Stimulated activated naive B cell treated with anti-CD40 and anti-IgM and Interleukin-4, amounts not matched to agents 10 μg/mL and 1 μg/mL and 100 μg/mL, for 72 hours (primary cell): ENCODE measurements around the gene MON1B.
"Not testable (repeated sequence)": the region's sequence is repeated elsewhere in the genome, so short reads cannot be mapped to it uniquely, and the experiment has no call there.

Source experiments
- ATAC-seq, 2 donors: fragments of 150-1000 bp; cut with Tn5 transposase; replicated peaks; 2 replicates each; pipeline ENCODE4 v1.10.0; 2021; ENCODE audit warnings: moderate library complexity in 1 of 2
- DNase-seq: peaks from one replicate; pipeline ENCODE4 v3.0.0; 2021
- H3K27ac Mint-ChIP-seq: one replicate; pipeline ENCODE4 v1.8.0; 2022; ENCODE audit warnings: mild to moderate bottlenecking, mixed read lengths
- H3K27me3 Mint-ChIP-seq, 2 donors: one replicate each; pipeline ENCODE4 v1.8.0; 2022; ENCODE audit warnings: mixed read lengths in 2 of 2
- H3K36me3 Mint-ChIP-seq, 2 donors: one replicate each; pipeline ENCODE4 v1.8.0; 2022; ENCODE audit warnings: mixed read lengths in 2 of 2, mild to moderate bottlenecking in 1 of 2
- H3K4me1 Mint-ChIP-seq, 2 donors: one replicate each; pipeline ENCODE4 v1.8.0; 2022; ENCODE audit warnings: mixed read lengths in 2 of 2, mild to moderate bottlenecking in 1 of 2
- H3K4me3 Mint-ChIP-seq, 2 donors: one replicate each; pipeline ENCODE4 v1.8.0; 2022; ENCODE audit warnings: mild to moderate bottlenecking in 2 of 2, mixed read lengths in 2 of 2, moderate library complexity in 1 of 2
- H3K9me3 Mint-ChIP-seq, 2 donors: one replicate each; pipeline ENCODE4 v1.8.0; 2022; ENCODE audit warnings: mixed read lengths in 2 of 2, mild to moderate bottlenecking in 1 of 2

Gene MON1B

DNA sequence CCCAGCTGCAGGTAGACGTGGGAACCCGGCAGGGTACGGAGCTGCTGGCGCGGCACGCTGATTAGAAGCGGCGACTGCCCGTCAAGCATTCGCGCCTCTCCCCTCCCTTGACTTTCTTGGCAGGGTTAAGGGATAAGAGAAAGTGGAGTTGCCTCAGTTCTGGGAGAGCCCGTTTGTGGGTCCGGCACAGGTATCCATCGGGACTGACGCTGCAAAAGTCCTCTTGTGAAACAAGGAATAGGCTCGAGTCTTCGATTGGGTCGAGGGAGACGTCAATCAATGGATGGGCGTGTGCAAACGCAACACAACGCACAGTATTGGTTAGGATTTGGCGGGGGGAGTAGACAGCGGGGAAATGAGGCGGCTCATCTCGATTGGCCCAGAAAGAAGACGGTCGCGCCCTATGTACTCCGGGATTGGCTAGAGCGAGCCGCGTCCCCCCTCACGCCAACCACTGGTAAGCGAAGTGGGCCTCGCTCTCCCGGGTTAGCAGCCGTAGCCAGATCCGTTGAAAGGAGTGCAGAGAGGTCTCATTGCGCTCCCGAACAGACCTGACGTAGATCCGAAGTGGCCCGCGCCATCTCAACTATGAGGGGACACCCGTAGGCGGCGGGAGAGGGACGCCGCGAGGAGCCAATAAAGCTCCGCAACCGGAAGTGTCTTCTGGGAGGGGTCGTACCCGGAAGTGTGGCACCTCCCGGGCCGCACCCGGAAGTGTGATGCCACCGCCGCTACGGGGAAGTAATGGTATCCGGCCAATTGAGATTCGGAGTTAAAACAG, at the start of gene MON1B:
Gene MON1B, plus strand, starts transcription at position 713 of the 781 bp plus-strand sequence. CDS start 296 bp downstream, outside the sequence.
- H3K36me3 Mint-ChIP-seq = peaks cover 26 to 38% of the 10 kb centered on the region in 2 donors
- peaks cover 33 to 39% of the 10 kb centered on the region in 2 donors for H3K4me1 Mint-ChIP-seq
- peaks cover 0 to 7% of the 10 kb centered on the region in 2 donors for H3K9me3 Mint-ChIP-seq
- DNase-seq = peak; percentile 95
- H3K27me3 Mint-ChIP-seq = peaks cover under 1 to 4% of the 10 kb centered on the region in 2 donors
- ATAC-seq = peak; percentile 96
- H3K27ac Mint-ChIP-seq = peak within 1 kb of the TSS; percentile 99
- H3K4me3 Mint-ChIP-seq = peak within 1 kb of the TSS; percentile 91 to 92

DNA sequence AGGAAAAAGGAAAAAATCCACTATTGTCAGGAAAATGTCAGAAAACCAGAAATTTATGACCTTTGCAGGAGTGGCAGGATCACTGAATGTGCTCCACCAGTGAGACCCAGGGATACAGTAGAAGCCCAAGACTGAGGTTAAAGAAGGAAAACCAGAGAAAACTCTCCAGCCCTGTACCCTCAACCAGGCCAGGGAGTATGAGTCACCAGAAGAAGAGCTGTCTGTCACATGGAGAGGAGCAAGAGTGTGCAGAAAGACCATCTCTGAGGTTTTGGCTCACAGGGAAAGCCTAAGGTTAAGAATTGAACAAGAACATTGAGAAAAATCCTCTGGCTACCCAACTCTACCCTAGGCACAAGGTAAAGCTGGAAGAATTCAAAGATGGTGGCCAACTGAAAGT, 47.6 kb upstream of the MON1B start:
- Mint-ChIP-seq H3K36me3 (peaks cover 0 to 2% of the 10 kb centered on the region in 2 donors), H3K4me1 (no peaks in the 10 kb centered on the region), H3K9me3 (peaks cover 7 to 10% of the 10 kb centered on the region in 2 donors), H3K27me3 (peaks cover 12 to 38% of the 10 kb centered on the region in 2 donors), H3K4me3 (no peak overlapping the region), H3K27ac (no peak overlapping the region)
- ATAC-seq = no peak
- DNase-seq = no peak

DNA sequence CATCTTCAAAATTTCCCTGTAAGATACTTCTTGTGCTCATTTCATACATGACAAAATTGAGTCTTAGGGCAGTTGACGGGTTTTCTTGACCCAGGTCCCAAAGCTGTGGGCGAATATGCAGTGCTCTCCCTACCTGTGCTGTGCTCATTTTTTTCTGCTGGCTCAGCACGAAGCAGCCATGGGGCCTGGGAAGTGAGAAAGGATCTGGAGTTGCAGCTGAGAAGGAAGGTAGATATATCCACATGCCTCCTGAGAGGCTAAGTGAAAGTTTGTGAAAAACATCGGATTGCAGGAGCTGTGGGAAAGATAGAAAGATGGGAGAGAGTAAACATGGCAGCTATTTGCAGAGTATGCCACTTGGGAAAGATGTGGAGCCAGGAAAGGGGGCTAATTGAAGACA, 42.9 kb upstream of the MON1B start:
- Mint-ChIP-seq H3K4me3 (no peak overlapping the region), H3K9me3 (peaks cover 7 to 10% of the 10 kb centered on the region in 2 donors), H3K27me3 (peaks cover 22 to 48% of the 10 kb centered on the region in 2 donors), H3K27ac (no peak overlapping the region), H3K4me1 (no peaks in the 10 kb centered on the region), H3K36me3 (peaks cover 0 to 2% of the 10 kb centered on the region in 2 donors)
- DNase-seq (no peak), ATAC-seq (no peak)

DNA sequence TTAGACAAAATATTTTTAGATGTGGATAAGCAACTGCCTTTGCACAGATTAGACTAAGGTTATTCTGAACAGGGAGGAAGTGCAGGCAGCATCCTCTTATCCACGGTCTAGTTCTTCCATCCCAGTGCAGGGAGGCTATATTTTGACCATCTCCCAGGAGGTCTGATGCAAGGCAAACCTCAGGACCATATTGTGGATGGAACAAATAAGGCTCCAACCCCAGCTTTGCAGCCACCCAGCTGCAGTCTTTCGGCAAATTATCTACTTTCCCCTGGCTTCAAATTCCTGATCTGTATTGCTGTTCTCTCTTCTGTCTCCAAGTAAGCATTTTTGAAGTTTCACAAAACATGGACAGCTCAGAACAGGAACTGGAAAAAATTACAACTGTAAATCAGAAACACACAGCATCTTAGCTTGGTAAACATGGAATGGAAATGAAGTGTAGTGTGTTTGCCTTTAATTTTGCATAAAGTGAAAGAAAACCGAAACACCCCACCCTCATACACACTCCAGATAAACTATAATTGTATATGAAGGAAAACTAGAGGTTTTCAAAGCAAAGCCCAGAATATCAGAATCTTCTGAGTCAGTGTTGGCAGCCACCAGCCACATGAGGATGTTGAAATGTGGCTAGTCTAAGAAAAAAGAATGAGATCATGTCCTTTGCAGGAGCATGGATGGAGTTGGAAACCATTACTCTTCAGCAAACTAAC, 33.5 kb upstream of the MON1B start:
- H3K36me3 Mint-ChIP-seq = no peaks in the 10 kb centered on the region
- DNase-seq (no peak), ATAC-seq (no peak)
- no peaks in the 10 kb centered on the region for H3K9me3 Mint-ChIP-seq
- no peaks in the 10 kb centered on the region for H3K4me1 Mint-ChIP-seq
- H3K27me3 Mint-ChIP-seq = peaks cover 27 to 60% of the 10 kb centered on the region in 2 donors
- no peak overlapping the region for H3K4me3 Mint-ChIP-seq
- no peak overlapping the region for H3K27ac Mint-ChIP-seq

- peaks cover 32 to 60% of the 10 kb centered on the region in 2 donors for H3K27me3 Mint-ChIP-seq
- H3K9me3 Mint-ChIP-seq = no peaks in the 10 kb centered on the region
- no peak for DNase-seq
- H3K4me3 Mint-ChIP-seq = no peak overlapping the region
- H3K4me1 Mint-ChIP-seq = no peaks in the 10 kb centered on the region
- no peaks in the 10 kb centered on the region for H3K36me3 Mint-ChIP-seq
- no peak overlapping the region for H3K27ac Mint-ChIP-seq
- ATAC-seq = no peak
Measured at GRCh38 chr16:77158293-77158692, 32.7 kb upstream of the MON1B start.

GRCh38 chr16:77165006-77165405, 26.0 kb upstream of the MON1B start:
- H3K4me3 Mint-ChIP-seq = no peak overlapping the region
- ATAC-seq = no peak
- no peaks in the 10 kb centered on the region for H3K4me1 Mint-ChIP-seq
- no peak for DNase-seq
- no peaks in the 10 kb centered on the region for H3K36me3 Mint-ChIP-seq
- H3K9me3 Mint-ChIP-seq = no peaks in the 10 kb centered on the region
- H3K27ac Mint-ChIP-seq = no peak overlapping the region
- peaks cover 38 to 51% of the 10 kb centered on the region in 2 donors for H3K27me3 Mint-ChIP-seq

- H3K4me3 Mint-ChIP-seq, H3K27ac Mint-ChIP-seq, ATAC-seq, H3K36me3 Mint-ChIP-seq, H3K9me3 Mint-ChIP-seq, H3K4me1 Mint-ChIP-seq, DNase-seq: not testable (repeated sequence)
- peaks cover 39 to 51% of the 10 kb centered on the region in 2 donors for H3K27me3 Mint-ChIP-seq
Measured at GRCh38 chr16:77165536-77166236, 25.3 kb upstream of the MON1B start.

GRCh38 chr16:77166726-77167125, 24.3 kb upstream of the MON1B start:
- DNase-seq = no peak
- no peak overlapping the region for H3K4me3 Mint-ChIP-seq
- no peaks in the 10 kb centered on the region for H3K4me1 Mint-ChIP-seq
- no peak for ATAC-seq
- H3K27me3 Mint-ChIP-seq = peaks cover 42 to 52% of the 10 kb centered on the region in 2 donors
- no peak overlapping the region for H3K27ac Mint-ChIP-seq
- no peaks in the 10 kb centered on the region for H3K36me3 Mint-ChIP-seq
- no peaks in the 10 kb centered on the region for H3K9me3 Mint-ChIP-seq

DNA sequence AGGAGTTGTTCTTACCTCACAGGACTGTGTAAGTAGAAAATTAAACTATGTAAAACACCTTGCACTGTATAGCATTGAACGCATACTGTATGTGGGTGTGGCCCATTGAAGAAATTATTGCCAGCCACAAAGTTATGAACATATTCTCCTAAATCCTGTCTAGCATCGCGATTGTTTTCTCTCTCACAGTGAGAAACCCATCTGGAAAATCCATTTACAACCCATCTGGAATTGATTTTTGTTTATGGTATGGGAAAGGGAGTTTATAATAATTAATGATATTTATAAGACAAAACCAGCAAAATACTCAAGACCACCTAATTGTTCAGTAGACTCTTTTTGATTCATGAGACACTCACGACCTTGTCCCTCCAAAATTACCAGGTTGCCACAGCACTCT, 22.1 kb upstream of the MON1B start:
- no peaks in the 10 kb centered on the region for H3K36me3 Mint-ChIP-seq
- ATAC-seq (no peak), DNase-seq (no peak)
- H3K4me3 Mint-ChIP-seq = no peak overlapping the region
- H3K27me3 Mint-ChIP-seq = peaks cover 42 to 49% of the 10 kb centered on the region in 2 donors
- no peak overlapping the region for H3K27ac Mint-ChIP-seq
- H3K9me3 Mint-ChIP-seq = no peaks in the 10 kb centered on the region
- no peaks in the 10 kb centered on the region for H3K4me1 Mint-ChIP-seq

DNA sequence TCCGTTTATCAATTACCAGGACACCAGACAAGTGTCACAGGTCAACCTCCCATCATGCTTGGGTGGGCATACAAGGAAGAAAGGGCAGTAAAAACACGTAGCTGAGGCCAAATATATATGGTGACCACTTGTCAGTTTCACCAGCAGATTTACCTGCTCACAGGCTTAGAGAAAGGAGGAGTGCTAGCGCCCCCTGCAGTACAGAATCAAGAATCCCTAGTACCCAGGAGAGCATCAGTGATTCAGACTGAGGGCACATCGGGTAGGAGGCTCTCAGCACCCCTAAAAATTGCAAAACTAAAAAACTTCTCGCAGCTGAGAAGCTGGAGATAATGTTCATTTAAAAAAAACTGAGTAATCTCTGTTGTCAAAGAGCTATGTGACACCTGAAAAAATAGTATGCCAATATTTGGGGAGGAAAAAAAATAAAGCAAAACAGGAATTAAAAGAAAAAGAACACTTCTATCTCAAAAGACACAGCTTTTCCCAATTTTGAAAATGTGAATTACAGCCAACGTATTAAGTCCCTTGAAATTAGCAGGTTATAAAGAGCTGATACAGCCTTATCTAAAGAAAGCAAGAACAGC, 21.2 kb upstream of the MON1B start:
- no peak for DNase-seq
- H3K4me3 Mint-ChIP-seq = no peak overlapping the region
- H3K27ac Mint-ChIP-seq = no peak overlapping the region
- H3K9me3 Mint-ChIP-seq = no peaks in the 10 kb centered on the region
- peak; percentile 68 to 80 for ATAC-seq
- peaks cover 45 to 46% of the 10 kb centered on the region in 2 donors for H3K27me3 Mint-ChIP-seq
- no peaks in the 10 kb centered on the region for H3K36me3 Mint-ChIP-seq
- no peaks in the 10 kb centered on the region for H3K4me1 Mint-ChIP-seq

DNA sequence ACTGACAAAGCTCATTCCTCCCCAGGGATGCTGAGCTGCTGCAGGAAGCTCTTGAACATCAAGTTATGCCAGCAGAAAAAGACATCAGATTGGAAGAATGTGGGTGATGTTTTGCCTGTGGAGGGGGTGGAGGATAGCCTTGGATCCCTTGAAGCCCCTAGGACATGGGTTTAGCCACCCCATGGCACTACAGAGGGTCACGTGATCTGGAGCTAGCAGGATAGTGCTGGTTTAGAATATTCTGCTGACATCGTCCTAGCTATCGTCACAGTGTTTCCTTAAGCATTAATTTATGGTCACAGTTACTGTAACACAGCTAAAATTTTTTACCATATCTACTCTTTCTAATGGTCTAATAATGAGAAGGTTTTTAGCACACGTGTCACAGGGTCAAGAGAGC, 20.2 kb upstream of the MON1B start:
- peaks cover 48% of the 10 kb centered on the region in 2 donors for H3K27me3 Mint-ChIP-seq
- H3K9me3 Mint-ChIP-seq = no peaks in the 10 kb centered on the region
- DNase-seq (no peak), ATAC-seq (no peak)
- H3K27ac Mint-ChIP-seq = no peak overlapping the region
- no peaks in the 10 kb centered on the region for H3K36me3 Mint-ChIP-seq
- no peaks in the 10 kb centered on the region for H3K4me1 Mint-ChIP-seq
- no peak overlapping the region for H3K4me3 Mint-ChIP-seq

DNA sequence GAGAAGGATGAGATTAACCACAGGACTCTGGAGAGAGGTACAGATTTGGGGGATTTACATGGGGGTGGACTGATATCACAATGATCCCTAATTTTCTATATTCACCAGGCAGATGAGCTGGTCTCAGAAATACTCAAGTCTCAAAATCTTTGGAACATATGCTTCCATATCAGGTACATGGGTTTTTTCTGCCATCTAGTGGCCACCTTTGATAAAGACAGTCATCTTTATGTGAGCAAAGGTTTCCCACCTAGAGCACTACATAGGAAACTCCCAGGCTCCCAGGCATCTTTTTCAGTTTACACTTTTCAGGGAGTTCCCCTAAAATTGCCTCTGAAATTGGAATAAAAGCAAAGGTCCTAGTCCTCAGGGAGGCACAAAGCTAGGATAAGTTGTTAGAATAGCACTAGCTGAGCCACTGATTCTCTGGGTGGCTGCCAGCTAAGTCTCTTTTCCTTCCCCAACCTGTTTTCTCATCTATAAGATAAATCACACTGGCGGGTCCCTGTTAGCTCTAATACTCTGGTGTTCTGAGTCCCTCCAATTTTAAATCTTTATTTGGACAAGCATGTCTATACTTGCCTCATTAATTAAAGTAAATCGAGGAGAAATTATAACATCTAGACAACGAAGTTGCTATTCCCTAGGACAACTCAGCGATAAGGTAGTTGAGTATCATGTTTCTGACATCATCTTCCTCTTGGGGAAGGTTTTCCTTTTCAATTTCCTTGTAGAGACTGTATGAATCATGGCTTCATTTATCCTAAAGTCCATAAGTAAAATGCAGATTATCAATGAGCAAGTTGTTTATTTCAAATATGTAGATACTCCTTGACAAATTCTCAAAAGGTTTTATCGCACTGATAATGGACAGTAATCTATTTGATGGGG, 19.0 kb upstream of the MON1B start:
- peaks cover 54 to 55% of the 10 kb centered on the region in 2 donors for H3K27me3 Mint-ChIP-seq

GRCh38 chr16:77172951-77173350, 18.0 kb upstream of the MON1B start:
- Mint-ChIP-seq H3K36me3 (no peaks in the 10 kb centered on the region), H3K27me3 (peaks cover 49 to 56% of the 10 kb centered on the region in 2 donors), H3K9me3 (no peaks in the 10 kb centered on the region), H3K4me1 (no peaks in the 10 kb centered on the region), H3K4me3 (no peak overlapping the region), H3K27ac (no peak overlapping the region)
- ATAC-seq (no peak), DNase-seq (no peak)

More for the DNA sequence above, 19.0 kb upstream of the MON1B start:
- Mint-ChIP-seq H3K36me3 (no peaks in the 10 kb centered on the region), H3K27ac (no peak overlapping the region), H3K4me1 (no peaks in the 10 kb centered on the region), H3K9me3 (no peaks in the 10 kb centered on the region), H3K4me3 (no peak overlapping the region)
- DNase-seq (peak; percentile 11), ATAC-seq (peak; percentile 56 to 66)
